ENCODE measurements around the gene DECR2.

GRCh38 chr16:375927-376816 lies 25.5 kb upstream of the DECR2 start:
- TF ChIP-seq CTCF (IDR thresholded peaks at IDR 0.05; ENCODE audit: low read depth, low read length, missing input control) (no peak), ATF3 (IDR thresholded peaks at IDR 0.05) (no peak), ZBTB33 (IDR thresholded peaks at IDR 0.05) (no peak), FOXA1 (IDR thresholded peaks at IDR 0.05) (no peak), GABPA (IDR thresholded peaks at IDR 0.05 in 1 of 2, conservative IDR thresholded peaks at IDR 0.05 in 1 of 2) (no peak), TAF1 (conservative IDR thresholded peaks at IDR 0.05) (no peak), HNF4G (IDR thresholded peaks at IDR 0.05) (no peak), EGR1 (IDR thresholded peaks at IDR 0.05; ENCODE audit: low read depth in 2 of 2) (no peak), REST (IDR thresholded peaks at IDR 0.05) (no peak), FOXA2 (IDR thresholded peaks at IDR 0.05) (no peak)
- TF ChIP-seq, protein P1, sequence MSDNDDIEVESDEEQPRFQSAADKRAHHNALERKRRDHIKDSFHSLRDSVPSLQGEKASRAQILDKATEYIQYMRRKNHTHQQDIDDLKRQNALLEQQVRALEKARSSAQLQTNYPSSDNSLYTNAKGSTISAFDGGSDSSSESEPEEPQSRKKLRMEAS (IDR thresholded peaks at IDR 0.05), result no peak

All from liver (tissue), 3 donors.